Measurements from ENCODE around the gene PF4V1. TPM values are rescaled to one million over a fixed set of nuclear protein-coding genes. Genes with fewer than 3 reads are reported as not detected.

PF4V1 gene, protein sequence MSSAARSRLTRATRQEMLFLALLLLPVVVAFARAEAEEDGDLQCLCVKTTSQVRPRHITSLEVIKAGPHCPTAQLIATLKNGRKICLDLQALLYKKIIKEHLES
- total RNA-seq (ENCODE audit: insufficient read depth, low replicate concordance) = not detected

DNA sequence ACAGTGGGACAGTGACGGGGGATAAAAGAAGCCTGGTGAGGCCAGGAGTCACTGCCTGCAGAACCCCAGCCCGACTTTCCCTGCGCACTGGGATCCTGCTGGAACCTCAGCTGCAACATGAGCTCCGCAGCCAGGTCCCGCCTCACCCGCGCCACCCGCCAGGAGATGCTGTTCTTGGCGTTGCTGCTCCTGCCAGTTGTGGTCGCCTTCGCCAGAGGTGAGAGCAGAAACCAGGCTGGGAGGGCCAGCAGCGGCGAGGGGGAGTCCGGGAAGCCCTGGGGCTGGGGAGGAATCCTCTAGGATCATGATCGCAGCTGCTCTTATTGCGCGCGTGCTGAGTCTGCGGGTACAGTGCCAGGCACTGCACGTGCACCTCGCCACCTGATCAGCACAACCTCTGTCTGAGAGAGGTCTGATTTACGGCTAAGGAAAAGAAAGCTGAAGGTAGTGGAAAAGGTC is at the start of gene PF4V1:
Gene PF4V1, plus strand, starts transcription at position 51 of the 459 bp plus-strand sequence. Its CDS starts 67 bp downstream, at position 118.
- no peak for DNase-seq (ENCODE audit: low spot score)

DNA sequence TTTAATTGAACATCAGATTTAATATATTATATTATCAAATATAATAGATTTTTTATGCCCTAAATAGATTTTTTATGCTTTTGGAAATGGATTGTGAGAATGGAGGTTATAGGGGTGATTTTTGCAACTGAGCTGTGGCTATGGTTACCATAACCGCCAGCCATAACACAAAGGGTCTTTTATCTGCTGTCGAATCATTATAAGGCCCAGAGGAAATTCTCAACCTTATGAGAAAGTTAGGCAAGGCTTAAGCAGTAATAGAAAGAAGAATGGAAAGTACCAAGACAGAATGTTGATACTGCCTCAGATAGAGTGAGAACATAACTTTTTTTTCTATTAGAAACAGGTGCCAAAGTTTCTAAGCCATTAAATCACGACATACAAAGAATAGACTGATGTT is 42.9 kb upstream of the PF4V1 start:
- DNase-seq (ENCODE audit: low spot score) = no peak

DNA sequence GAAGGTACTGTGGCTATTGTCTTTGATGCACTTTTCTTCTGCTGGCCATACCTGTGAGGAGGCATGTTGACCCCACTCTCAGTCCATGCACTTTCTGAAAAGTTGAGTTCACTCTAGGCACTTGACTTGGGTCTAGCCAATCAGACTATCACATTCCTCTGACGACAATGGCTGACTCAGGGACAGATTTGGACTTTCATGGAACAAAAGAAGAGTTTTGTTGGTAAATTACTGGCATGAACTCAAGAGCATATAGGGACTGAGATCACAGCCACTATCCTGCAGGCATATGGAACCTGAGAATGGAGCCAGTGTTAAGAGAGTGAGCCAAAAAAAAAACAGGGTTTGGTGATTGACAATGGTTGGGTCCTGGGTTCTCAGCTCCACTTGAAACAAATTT is 41.3 kb upstream of the PF4V1 start:
- no peak for DNase-seq (ENCODE audit: low spot score)

DNA sequence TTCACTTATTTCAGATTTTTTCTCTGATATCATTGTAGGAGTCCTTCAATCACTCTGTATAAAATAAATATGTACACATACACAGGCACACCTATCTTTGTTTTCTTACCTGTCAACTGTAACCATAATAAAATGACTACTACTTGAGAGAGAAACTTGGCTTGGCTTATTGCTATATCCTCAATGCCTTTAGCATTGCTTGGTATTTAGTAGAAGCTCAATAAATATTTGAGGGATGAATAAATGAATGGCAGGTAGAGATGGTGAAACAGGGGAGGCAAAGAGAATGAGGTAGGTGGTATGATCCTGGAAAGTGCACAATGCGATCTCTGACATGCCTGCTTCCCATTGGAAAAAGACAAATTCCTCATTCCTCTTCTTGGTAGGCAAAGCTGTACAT is 38.4 kb upstream of the PF4V1 start:
- no peak for DNase-seq (ENCODE audit: low spot score)

DNA sequence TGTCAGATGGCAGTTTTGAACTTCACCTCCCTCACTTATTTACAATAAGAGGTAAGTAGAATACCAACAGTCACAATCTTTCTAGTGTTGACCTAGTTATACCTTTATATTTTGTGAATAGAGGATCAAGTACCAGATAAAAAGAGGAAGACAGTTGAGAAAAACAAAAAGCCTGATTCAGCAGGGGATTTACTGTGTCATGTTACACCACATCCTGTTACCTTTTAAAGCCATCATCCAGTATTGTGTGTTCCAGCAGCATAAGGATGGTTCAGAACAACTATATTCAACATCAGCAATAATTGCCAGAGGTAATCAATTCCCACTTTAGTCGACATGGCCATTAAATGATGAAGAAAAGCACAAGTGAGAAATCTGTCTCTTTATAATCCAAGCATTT is 38.0 kb upstream of the PF4V1 start:
- DNase-seq (ENCODE audit: low spot score) = no peak

DNA sequence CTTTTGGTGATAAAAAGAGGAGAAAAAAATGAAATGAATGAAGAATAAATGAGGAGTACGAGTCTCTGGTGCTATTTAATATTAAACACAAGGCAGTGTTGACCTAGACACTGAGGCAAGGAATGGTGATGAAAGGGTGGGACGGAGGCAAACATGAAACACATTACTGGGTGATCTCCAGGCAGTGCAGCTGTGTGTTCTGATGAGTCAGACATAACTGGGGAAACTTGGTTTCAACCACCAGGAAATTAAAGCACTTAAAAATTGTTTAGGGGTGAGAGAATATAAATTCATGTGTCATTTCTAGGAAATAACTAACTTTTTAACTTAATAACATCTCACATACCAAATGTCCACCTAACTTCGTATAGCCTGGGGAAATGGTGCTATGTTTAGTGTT is 36.3 kb upstream of the PF4V1 start:
- DNase-seq (ENCODE audit: low spot score) = no peak

DNA sequence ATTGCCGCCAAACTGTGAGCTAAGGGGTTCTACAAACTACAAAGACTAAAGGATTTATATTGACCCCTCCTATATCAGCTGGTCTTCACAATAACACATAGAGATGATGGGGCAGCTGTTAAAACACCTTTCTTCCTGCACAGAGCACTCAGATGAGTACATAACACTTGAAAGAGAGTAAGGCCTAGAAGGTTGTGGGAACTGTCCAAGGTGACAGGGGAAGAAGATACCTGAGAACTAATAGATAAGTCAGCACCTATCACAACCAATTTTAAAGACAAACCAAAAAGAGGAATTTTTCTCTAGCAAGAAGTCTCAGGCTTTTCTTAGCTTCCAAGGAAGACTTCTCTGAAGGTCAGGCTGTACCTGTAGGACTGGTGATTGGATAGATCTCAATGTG is 35.8 kb upstream of the PF4V1 start:
- no peak for DNase-seq (ENCODE audit: low spot score)

DNA sequence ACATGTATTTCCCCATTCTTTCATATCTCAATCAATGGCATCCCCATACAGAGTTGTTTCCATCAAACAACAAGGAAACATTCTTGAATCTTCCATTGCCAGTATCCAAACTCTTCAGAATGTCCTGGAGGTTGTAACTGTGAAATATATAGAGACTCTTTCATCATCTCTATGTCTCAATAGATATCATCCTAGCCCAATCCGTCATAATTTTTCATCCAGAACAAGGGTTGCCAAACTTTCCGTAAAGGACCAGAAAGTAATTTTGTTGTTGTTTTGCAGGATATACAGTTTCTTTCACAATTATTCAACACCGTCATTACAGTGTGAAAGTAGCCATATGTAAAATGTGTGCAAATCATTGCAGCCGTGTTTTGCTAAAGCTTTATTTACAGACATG is 31.8 kb upstream of the PF4V1 start:
- no peak for DNase-seq (ENCODE audit: low spot score)

DNA sequence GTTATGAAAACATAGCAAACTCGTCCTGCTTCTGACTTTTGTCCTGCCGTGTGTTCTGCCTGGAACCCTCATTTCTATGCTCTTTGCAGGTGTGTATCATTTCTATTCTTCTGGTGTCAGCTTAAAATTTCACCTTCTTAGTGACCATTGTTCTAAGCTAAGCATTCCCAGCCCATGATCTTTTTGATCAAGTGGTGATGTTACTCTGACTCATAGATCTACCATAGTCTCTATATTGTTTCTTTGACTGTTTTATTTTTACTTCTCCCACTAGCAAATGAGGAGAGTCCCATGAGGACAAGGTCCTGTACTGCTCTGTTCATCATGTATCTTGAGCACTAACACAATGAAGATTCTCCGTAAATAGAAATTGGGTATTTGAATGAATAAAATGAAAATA is 30.7 kb upstream of the PF4V1 start:
- DNase-seq (ENCODE audit: low spot score) = no peak

DNA sequence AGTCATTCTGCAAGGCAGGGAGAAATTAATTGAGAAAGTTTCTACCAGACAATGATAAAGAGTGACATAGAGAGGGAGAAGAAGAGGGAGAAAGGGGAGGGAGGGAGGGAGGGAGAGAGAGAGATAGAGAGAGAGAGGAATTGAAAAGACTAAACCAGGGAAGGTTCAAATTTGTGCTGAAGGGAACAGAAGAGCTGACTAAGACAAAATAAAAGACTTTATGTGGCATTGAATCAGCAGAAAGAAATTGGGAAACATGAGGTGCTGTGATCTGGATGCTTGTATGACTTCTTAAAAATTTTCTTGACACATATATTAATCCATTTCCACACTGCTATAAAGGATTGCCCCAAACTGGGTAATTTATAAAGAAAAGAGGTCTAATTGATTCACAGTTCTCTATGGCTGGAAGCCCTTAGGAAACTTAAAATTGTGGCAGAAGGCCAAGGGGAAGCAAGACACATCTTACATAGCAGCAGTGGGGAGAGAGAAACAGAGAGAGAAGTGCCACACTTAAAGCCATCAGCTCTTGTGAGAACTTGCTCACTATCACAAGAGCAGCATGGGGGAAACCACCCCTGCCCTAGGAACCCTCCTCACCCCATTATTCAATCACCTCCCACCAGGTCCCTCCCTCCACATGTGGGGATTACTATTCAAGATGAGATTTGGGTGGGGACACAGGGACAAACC is 30.1 kb upstream of the PF4V1 start:
- peak; percentile 8 for DNase-seq (ENCODE audit: low spot score)

DNA sequence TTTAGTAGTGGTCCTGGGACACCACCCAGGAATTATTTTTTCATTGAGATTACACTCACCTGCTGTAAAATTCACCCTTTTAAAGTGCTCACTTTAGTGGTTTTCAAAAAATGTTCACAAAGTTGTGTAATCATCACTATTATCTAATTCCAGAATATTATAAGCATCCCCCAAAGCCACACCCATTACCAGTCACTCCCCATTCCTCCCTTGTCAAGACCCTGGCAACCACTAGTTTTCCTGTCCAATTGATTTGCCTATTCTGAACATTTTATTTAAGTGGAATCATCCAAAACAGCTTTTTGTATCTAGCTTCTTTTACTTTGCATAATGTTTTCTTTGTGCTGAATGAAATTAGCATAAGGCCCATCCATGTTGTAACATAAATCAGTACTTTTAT is 29.3 kb upstream of the PF4V1 start:
- no peak for DNase-seq (ENCODE audit: low spot score)

DNA sequence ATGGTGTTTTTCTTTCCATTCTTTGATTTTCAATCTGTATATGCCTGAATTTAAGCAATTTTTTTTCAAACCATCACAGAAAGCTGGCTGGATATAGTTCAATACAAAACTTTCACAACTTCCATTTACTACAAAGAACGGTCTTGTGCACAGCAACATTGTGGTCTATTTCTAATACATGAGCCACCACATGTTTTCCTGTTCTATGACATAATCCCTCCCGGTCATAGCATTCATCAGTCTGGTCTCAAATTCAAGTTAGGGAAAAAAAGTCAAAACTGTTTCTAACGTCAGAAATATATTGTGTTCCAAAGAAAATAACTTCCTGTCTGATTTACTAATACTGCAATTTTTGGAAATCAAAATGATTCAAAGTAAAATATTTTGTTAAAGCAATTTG is 24.1 kb upstream of the PF4V1 start:
- DNase-seq (ENCODE audit: low spot score) = no peak

DNA sequence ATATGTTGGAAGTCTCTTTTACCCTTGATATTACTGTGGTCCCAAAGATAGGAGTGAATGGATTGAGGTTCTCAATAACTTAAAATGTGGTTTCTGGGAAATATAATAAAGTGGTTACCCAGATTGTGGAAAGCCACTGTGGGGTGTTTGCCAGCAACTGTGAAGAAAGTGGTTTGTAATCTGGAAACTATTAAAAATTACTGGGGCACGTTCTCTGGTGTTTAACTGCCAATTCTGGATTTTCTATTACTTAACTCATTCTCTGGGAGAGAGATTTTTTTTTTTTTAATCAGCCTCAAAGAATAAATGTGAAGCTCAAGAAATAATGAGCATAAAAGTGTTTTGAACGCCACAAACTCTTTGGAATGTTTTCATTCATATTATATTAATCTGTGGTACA is 21.5 kb upstream of the PF4V1 start:
- no peak for DNase-seq (ENCODE audit: low spot score)

DNA sequence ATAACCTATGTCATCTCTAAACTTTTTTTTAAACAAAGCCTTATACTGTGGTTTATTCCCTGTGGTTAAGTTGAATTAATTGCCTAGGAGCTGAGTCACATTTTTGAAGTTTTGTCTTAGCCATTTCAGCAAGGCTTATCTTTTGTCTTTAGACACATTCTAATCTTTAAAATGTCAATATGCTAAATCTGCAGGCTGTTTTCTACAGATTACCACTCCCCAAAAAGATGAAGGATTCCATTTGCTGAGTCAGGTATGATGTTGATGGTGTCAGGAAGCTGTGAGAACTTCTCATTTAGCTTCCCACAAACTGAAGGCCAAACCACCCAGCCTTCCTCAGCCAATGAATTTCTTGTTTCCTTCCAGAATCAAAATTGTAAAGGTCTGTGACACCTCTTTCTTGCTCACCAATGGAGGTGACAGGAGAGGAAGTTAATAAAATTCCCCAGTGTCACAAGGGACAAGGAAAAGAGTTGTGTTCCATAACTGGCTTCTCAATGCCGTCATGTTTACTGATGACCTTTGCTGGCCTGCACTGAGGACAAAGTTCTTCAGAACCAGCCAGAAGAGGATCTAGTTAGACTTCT is 20.4 kb upstream of the PF4V1 start:
- no peak for DNase-seq (ENCODE audit: low spot score)

DNA sequence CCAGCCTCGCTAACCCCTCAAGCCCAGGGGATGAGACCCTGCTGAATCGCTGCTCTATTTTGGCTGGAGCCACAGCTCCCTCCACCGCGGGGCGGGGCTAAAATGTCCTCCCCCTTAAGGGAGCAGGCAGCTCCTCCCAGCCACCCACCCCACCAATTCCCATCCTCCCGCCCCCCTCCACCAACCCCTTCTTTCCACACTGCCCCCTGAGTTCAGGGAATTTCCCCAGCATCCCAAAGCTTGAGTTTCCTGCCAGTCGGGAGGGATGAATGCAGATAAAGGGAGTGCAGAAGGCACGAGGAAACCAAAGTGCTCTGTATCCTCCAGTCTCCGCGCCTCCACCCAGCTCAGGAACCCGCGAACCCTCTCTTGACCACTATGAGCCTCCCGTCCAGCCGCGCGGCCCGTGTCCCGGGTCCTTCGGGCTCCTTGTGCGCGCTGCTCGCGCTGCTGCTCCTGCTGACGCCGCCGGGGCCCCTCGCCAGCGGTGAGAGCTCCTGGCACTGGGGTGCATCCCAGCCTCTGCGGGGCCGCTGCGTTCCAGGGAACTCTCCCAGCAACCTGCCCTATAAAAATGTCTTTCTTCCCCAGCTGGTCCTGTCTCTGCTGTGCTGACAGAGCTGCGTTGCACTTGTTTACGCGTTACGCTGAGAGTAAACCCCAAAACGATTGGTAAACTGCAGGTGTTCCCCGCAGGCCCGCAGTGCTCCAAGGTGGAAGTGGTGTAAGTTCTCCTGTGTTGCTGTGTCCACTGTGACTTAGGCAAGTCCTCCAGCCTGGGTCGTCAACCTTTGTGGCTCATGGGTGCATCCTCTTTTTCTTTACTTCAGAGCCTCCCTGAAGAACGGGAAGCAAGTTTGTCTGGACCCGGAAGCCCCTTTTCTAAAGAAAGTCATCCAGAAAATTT is 16.5 kb upstream of the PF4V1 start, which contains the start of gene CXCL6:
Gene CXCL6, plus strand, starts transcription at position 306 of the 907 bp plus-strand sequence. Its CDS starts 73 bp downstream, at position 379.
- no peak for DNase-seq (ENCODE audit: low spot score)

DNA sequence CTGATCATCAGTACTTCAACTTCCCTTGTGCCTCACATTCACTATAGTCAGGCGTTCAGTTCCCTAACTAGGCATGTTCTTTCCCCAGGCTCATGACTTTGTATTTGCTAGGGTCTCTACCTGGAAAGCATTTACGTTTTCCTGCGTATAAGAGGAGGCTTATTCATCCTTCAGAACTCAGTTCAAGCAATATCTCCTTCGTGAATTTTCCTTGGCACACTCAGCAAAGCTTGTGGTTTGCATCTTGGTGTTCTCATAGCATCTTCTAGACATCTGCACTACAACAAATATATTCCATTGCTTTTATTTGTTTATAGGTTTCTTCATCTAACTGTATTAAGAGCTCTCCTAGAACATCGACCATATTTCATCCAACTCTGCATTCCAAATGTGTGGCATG is 14.0 kb upstream of the PF4V1 start:
- no peak for DNase-seq (ENCODE audit: low spot score)

DNA sequence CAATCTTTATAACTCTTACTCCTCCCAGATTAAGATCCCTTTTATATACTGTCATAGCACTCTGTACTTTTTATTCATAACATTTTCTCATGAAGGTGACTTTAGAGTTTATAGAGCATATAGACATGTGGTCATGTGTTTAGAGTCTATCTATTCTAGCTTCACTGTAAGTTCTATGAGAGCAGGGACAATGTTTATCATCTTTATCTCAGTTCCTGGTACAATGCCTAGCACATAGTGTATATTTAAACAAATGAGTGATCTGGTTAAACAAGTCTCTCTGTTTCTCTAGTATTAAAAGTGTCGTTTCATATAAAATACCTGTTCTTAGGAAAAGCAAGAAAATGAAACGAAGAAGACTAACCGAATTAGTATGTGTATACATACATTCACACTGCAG is 13.4 kb upstream of the PF4V1 start:
- no peak for DNase-seq (ENCODE audit: low spot score)

DNA sequence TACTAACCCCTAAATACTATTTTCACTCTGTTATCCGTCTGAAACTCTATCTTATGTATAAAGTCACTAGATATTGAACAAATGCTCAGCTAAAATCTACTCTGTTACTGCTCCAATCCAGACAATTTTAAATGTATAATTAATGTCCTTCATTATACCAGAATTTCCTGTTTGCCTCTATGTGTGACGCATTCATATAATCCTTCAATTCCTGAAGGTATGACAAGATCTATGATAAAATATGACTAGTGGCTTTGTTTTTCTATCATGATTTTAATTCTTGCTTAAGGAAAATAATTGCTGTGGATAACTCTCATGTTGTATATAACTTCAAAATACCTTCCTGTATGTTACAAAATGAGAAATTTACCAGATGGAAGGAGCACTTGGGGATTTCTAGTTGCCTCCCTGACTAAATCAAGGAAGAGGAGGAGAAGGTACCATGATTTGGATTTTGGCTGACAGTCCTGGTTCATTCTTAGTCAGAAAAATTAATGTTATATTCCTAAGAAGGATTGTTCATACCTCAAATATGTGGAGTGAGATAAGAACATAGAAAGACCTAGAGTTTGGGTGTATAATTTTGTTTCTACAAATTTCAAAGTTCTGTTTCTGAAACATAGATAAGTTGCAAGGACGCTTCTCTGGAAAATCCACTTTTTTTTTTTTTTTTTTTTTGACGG is 11.7 kb upstream of the PF4V1 start:
- DNase-seq (ENCODE audit: low spot score) = no peak

DNA sequence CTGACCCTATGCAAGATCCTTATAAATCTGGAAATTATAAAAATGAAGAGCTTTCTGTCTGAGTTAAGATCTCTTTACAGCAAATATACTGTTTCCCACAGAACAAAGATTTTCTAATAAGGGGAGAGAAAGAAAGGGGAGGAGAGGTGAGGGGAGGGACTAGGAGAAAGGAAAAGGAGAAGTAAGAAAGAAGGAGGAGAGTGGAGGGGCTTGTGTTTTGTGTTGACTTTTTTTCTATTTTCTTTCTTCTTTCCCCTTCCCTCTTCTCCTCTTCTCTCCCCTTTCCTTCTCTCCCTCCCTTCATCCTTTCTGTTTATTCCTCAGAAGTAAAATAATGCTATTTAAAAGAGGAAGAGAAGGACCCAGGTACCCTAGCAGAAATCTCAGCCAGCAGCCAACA is 10.4 kb upstream of the PF4V1 start:
- no peak for DNase-seq (ENCODE audit: low spot score)

DNA sequence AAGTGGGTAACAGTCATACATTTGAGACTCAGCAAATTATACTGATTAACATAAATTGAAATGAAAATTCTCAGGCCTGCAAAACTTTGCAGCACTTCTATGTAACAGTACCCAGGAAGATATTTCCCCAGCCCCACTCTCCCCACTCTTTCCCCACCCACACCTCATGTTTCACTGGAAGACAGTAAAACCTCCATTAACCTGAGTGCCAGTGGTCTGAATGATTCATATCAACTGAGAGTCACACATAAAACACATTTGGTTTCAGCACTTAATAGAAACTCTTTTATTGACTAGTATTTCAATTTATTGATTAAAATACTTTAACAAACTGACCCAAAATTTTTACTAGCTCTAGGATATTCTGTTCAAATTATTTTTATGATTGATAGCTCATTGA is 9.7 kb upstream of the PF4V1 start:
- no peak for DNase-seq (ENCODE audit: low spot score)

DNA sequence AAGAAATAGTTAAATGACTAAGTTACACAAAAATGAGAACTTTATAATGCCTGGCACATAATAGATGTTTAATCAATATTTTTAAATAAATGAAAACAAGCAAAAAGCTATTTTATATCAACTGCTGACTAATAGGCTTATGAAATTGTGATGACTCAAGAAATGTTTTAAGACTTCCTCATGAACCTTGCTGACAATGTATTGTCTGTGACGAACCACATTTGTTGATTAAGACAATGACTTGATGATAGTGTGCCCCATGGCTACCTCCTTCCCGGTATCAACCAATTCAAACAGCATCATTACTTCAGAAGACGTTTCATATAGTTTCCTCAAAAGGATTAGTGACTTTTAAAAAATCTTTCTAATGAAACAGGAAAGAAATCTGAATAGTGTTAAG is 8.8 kb upstream of the PF4V1 start:
- no peak for DNase-seq (ENCODE audit: low spot score)

DNA sequence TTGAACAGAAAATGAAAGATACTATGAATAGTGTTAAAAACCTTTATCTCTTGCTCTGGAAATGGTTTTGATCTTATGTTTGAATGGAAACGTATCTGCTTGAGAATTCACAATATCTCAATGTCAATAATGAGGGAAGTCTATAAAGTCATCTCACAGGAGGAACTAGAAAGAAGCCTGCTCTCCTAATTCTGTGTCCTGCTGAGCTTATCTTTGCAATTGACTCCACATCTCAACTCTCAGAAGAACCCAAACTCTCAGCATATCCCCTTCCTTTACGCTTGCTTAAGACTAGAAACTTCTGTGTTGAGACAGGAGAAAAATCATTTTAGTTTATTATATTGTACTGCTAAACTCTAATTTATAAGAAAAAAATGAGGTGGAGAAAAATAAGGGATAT is 8.3 kb upstream of the PF4V1 start:
- DNase-seq (ENCODE audit: low spot score) = no peak

Measured in umbilical cord (tissue), 2 donors.